Cerebellar cortex (tissue), 1 donor: Measurements from ENCODE around the gene ALDH4A1.
"Not testable (repeated sequence)": the region's sequence is repeated elsewhere in the genome, so short reads cannot be mapped to it uniquely, and the experiment has no call there.

Experiments
- DNase-seq: peaks from one replicate; pipeline ENCODE4 v3.0.0-alpha.2; 2015; ENCODE audit warnings: low spot score

The ALDH4A1 gene

DNA sequence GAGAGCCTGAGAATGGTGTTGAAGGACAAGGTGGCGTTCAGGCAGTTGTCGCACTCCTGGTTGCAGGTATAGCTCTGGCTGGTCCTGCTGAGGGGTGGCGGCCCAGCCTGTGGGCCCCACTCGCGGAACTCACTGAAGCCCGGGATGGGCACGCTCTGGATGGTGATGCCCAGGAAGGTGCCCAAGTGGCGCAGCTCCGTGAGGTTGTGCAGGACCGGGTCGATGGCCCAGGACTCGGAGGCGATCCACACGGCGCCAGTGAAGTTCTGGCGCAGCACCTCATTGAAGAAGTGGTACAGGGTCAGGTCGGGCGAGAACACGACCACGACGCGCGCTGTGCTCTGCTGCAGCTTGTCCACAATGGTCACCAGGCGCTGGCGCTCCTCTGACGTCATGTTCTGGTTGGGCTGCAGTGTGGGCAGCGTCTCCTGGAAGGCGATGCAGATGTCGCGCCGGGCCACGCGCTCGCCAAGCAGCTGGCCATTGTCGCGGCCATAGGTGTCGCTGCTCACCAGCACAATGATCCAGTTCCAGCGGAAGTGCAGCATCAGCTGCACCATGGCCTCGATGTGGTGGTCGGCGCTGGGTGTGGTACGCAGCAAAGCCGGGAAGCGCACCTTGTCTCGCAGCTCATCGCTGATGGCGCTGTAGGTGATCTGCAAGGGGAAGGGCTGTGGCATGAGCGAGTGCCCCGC lies 47.9 kb downstream of the ALDH4A1 start:
- DNase-seq, result no peak

DNA sequence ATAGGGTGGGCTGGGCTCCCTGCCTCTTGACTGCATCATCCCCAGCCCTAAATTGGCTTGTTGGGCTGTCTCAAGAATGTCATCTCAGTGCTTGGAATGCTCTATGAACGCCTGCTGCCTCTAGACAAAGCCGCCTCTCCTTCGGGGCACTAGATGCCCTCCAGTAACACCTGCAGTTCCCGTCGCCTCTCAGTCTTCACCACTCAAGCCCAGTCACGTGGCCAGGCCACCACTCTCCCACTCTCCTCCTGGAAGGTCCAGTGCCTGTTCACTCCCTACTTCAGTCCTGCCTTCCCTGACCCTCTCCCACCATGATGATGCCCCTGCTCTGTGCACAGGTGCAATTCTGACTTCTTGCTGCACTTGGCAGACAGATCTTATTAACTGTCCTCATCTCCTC lies 49.9 kb downstream of the ALDH4A1 start:
- no peak for DNase-seq

DNA sequence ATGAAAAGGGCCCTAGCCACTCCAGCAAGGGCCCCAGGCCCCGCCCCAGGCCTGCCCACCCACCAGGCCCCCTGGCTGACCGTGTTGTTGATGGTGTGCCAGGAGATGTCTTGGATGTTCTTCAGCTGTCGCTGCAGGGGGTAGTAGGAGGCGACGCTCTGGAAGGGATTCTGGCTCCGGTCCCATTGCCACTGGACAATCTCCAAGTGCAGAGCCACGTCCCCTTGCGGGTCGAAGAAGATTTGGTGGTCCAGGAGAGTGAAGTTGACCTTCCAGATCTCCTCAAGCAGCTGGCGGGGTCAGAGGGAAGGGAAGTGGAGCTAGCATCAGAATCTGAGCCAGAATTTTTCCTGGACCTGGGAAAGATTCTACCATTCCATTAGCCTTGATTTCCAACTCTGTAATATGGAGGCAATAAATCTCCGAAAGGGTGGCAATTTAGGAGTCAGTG lies 53.1 kb downstream of the ALDH4A1 start:
- no peak for DNase-seq

DNA sequence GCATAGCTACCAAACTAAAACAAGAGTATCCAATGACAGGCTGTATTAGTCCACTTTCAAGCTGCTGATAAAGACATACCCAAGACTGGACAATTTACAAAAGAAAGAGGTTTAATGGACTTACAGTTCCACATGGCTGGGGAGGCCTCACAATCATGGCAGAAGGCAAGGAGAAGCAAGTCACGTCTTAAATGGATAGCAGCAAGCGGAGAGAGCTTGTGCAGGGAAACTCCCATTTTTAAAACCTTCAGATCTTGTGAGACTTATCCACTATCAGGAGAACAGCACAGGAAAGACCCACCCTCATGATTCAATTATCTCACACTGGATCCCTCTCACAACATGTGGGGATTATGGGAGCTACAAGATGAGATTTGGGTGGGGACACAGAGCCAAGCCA lies 54.6 kb downstream of the ALDH4A1 start:
- DNase-seq, result not testable (repeated sequence)

DNA sequence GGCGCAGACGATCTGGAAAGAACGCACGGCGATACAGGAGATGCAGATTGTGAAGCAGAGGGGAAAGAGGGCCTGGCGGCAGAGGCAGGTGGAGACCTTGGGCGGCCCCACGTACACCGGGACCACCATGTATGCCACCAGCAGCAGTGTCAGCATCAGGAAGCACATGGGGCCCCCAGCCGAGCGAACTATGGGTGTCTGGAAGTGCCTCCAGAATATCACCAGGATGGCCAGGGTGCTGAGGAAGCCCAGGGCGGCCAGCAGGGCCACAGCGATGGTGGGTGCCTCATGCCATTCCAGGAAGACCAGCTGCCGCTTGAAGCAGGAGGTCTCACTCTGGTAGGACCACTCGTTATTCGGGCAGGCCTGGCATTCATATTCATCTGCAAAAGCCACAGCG lies 62.2 kb downstream of the ALDH4A1 start:
- no peak for DNase-seq

DNA sequence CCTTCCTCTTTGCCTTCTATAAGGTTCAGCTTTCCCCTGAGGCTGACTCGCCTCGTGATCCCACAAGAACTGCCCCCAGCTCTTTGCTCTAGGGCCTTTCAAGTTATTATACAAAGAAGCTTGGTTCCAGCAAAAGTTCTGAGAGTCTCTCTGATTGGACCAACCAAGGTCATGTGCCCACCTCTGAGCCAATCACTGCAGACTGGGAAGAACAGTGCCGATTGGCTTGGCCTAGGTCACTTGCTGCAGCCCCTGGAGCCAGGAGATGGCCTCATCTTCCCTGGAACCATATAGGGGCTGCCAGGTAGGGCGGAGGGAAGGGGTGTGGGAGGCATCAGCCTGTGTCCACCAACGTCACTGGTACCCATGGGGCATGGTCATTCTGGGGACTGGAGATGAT lies 65.7 kb downstream of the ALDH4A1 start:
- DNase-seq, result no peak

DNA sequence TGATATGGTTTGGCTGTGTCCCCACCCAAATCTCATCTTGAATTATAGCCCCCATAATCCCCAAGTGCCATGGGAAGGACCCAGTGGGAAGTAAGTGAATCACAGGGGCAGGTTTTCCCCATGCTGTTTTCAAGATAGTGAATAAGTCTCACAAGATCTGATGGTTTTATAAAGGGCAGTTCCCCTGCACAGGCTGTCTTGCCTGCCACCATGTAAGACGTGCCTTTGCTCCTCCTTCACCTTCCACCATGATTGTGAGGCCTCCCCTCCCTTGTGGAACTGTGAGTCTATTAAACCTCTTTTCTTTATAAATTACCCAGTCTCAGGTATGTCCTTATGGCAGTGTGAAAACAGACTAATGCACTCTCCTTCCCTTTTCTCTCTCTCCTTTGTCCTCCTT lies 70.0 kb downstream of the ALDH4A1 start:
- not testable (repeated sequence) for DNase-seq

DNA sequence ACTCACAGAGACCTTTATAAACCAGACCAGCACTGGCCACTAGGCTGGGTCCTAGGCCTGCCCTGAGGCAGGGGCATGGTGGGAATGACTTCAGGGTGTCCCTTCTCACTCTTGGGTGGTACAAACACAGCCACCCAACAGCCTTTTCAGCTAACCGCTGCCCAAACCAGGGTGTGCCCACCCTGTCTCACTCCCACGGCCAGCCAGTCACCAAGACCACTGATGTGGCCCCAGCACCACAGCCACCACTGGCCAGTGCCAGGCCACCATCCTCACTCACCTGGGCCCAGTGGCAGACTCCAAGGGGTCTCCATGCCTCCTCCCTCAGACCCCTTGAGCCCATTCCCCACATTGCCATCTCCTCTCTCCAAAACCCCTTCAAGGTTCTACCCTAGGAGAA lies 70.7 kb downstream of the ALDH4A1 start:
- DNase-seq, result no peak

DNA sequence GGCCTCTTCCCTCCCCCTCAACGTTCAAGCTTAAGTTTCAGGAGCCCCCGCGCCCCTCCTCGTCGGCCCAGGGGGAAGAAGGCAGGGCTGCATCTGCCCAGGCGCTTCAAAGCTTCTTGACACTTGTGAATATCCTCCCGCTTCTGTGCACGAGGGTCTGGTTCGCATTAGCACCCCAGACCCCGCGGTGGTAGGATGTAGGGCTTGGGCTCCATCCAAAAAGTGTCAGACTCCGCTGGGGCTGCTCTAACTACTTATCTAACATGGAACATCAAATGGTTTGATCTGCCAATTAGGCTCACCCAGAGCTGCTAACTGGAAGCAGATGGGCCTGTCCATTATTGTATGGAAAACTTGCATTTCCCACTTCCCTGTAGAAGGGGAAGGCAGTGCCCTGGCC lies 71.8 kb downstream of the ALDH4A1 start:
- no peak for DNase-seq

DNA sequence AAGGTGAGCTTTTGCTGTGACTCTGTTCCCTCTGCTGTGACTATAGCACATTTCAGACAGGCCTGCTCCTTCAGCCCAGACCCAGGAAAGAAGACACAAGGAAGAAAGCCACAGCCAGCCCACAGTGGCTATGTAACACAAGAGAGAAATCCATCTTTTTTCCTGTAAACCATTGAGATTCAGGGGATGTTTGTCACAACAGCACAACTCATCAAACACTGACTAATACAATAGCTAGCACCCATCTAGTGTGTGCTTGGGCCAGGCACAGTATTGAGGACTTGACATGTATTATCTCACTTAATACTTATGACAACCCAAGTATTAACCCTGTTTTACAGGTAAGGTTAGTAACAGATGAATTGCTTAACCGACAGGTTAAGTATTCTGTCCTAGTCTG lies 72.7 kb downstream of the ALDH4A1 start:
- no peak for DNase-seq

DNA sequence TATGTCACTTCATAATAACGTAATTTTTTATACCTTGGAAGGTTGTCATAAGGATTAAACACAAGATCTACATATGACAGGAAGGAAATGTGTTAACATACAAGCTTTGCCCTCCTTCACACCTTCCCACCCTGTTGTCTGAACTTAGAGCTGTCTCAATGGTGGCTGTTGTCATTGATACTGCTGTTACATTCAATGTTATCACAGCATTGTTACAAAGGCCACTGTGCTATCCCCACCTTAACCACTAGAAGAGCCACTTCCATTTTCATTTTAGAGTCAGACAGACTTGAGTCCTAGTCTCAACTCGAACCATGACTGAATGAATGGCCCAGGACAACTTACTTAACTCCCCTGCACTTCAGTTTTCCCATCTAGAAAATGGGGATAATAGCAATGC lies 74.1 kb downstream of the ALDH4A1 start:
- no peak for DNase-seq

DNA sequence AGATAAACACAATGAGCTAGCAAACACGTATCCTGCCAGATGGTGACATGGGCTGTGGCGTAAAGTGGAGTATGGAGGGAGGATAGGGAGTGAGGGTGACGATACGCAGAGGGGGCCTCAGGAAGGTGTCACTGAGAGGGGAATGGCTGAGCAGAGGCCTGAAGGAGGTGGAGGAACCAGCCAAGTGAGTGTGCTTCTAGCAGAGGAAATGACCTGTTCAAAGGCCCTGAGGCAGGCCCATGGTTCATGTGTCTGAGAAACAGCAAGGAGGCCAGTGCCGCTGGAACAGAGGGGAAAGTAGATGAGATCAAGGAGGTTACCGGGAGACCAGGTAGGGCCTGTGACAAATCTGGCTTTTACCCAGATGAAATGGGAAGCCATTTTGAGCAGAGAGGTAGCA lies 78.9 kb downstream of the ALDH4A1 start:
- DNase-seq, result no peak
